Measurements from ENCODE around the gene CREB1. TPM values are rescaled to one million over a fixed set of nuclear protein-coding genes. Genes with fewer than 3 reads are reported as not detected.

Gene CREB1
- total RNA-seq, 1 experiment from 2014 or later = 43.5 TPM

DNA sequence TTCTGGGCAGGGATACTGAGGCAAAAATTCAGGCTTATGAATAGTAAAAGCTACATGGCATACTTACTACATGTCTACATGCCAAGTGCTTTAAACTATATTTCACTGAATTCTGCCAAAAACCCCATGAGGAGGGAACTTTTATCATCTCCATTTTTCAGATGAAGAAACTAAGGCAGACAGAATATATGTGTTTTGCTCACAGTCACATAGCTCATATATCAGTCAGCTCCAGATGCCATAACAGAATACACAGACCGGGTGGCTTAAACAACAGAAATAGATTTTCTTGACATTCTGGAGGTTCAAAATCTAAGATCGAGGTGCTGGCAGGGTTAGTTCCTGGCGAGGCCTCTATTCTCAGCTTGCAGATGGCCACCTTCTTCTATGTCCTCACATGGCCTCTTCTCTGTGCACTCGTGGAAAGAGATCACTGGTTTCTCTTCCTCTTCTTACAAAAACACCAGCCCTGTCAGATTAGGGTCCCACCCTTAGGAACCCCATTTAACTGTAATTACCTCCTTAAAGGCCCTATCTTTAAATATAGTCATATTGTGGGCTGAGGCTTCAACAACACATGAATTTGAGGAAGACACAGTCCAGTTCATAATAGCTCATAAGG, 27.1 kb upstream of the CREB1 start:
- Histone ChIP-seq H3K27ac (ENCODE audit: low read length) (no peak overlapping the region), H3K36me3 (ENCODE audit: low read depth, low read length) (no peaks in the 10 kb centered on the region), H3K4me2 (ENCODE audit: low read length) (no peak overlapping the region), H4K20me1 (ENCODE audit: low read length) (no peaks in the 10 kb centered on the region), H2AFZ (ENCODE audit: low read length) (no peak overlapping the region), H3K4me3 (ENCODE audit: low read length) (no peak overlapping the region), H3K9me2 (replicated peaks; ENCODE audit: low read length) (no peaks in the 10 kb centered on the region), H3K4me1 (ENCODE audit: insufficient read depth, low read length) (peaks cover 34% of the 10 kb centered on the region), H3F3A (ENCODE audit: low read length, unreplicated experiment) (no peaks in the 10 kb centered on the region), H3K27me3 (ENCODE audit: low read length) (no peaks in the 10 kb centered on the region), H3K79me2 (ENCODE audit: low read length) (no peaks in the 10 kb centered on the region), H3K9ac (ENCODE audit: low read length) (no peak overlapping the region), H3K9me3 (ENCODE audit: low read length) (no peaks in the 10 kb centered on the region)
- TF ChIP-seq CTCF (conservative IDR thresholded peaks at IDR 0.05; ENCODE audit: low read depth, low read length) = no peak
- no peak for TF ChIP-seq EZH2 (IDR thresholded peaks at IDR 0.05; ENCODE audit: low read length, unreplicated experiment)
- no peak for TF ChIP-seq EZH2phosphoT487 (IDR thresholded peaks at IDR 0.05; ENCODE audit: borderline replicate concordance, low read length)
- no peak for DNase-seq
- intact Hi-C loops (cut with micrococcal nuclease) = no loop called here
- ChIA-PET POLR2A (ENCODE audit: unreplicated experiment) (no interaction called here), CTCF (no interaction called here)
- no TSS peak for BruUV-seq (replicated peaks)
- no peak for ATAC-seq

DNA sequence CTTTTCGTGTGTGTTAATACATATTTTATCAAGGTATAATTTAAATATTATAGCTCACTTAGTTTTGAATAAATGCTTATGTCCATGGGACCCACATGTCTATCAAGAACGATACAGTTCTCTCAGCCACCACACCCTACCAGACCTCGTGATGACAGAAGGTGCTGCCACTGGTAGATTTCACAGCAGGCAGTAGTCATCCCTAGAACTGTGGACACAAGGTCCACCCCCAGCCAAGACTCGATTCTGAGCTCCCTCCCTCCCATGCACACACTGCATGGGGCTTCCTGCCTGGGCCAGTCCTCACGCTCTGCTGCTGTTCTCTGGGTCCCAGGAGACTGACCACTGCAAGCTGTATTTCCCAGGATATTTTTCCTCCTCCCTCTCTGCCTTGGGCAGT, 26.5 kb upstream of the CREB1 start:
- no TSS peak for BruUV-seq (replicated peaks)
- no peak overlapping the region for H3K27ac ChIP-seq (ENCODE audit: low read length)
- H3K9ac ChIP-seq (ENCODE audit: low read length) = no peak overlapping the region
- DNase-seq (no peak), ATAC-seq (no peak)
- H3K9me2 ChIP-seq (replicated peaks; ENCODE audit: low read length) = no peaks in the 10 kb centered on the region
- intact Hi-C loops (cut with micrococcal nuclease) = no loop called here
- H3K9me3 ChIP-seq (ENCODE audit: low read length) = no peaks in the 10 kb centered on the region
- no peaks in the 10 kb centered on the region for H4K20me1 ChIP-seq (ENCODE audit: low read length)
- ChIA-PET CTCF (no interaction called here), POLR2A (ENCODE audit: unreplicated experiment) (no interaction called here)
- no peaks in the 10 kb centered on the region for H3K79me2 ChIP-seq (ENCODE audit: low read length)
- no peak overlapping the region for H3K4me2 ChIP-seq (ENCODE audit: low read length)
- H3K4me1 ChIP-seq (ENCODE audit: insufficient read depth, low read length) = peaks cover 34% of the 10 kb centered on the region
- no peak overlapping the region for H2AFZ ChIP-seq (ENCODE audit: low read length)
- TF ChIP-seq EZH2 (IDR thresholded peaks at IDR 0.05; ENCODE audit: low read length, unreplicated experiment) (no peak), EZH2phosphoT487 (IDR thresholded peaks at IDR 0.05; ENCODE audit: borderline replicate concordance, low read length) (no peak), CTCF (conservative IDR thresholded peaks at IDR 0.05; ENCODE audit: low read depth, low read length) (no peak)
- no peaks in the 10 kb centered on the region for H3F3A ChIP-seq (ENCODE audit: low read length, unreplicated experiment)
- H3K27me3 ChIP-seq (ENCODE audit: low read length) = no peaks in the 10 kb centered on the region
- H3K36me3 ChIP-seq (ENCODE audit: low read depth, low read length) = no peaks in the 10 kb centered on the region
- no peak overlapping the region for H3K4me3 ChIP-seq (ENCODE audit: low read length)

DNA sequence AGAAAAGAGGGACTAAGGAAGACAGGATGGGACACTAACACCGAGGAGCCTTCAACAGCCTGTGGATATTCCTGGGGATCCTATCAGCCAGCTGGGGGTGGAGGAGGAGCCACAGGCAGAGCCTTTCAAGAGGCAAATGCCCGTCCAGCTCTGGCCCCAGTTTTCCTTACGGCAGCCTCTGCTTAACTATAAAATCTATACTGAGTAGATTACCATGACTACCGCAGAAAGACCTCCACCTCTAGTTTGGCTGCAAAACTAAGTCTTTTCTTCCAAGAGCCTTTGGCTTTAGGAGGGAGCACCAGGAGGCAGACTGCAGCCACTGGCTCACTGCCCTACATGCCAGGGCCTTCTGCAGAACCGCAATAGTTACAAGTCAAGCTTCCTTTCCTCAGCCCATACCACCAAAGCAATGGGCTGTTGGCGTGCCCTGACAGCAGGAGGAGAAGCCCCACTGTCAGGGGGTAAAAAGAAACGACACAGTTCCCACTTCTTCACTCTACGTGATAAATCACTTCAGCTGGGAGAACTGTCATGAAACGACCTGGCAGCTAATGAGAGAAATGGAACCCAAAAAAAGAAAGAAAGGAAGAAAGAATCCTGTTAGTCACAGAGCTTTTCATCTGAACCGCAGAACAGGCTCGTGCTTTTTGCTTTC, 25.1 kb upstream of the CREB1 start:
- H3K4me3 ChIP-seq (ENCODE audit: low read length) = no peak overlapping the region
- H3K4me1 ChIP-seq (ENCODE audit: insufficient read depth, low read length) = peaks cover 34% of the 10 kb centered on the region
- no peaks in the 10 kb centered on the region for H3F3A ChIP-seq (ENCODE audit: low read length, unreplicated experiment)
- H2AFZ ChIP-seq (ENCODE audit: low read length) = peak overlapping the region; percentile 10; the same call in 1 of the 2 replicates
- H3K27ac ChIP-seq (ENCODE audit: low read length) = peak overlapping the region; percentile 90
- H3K9ac ChIP-seq (ENCODE audit: low read length) = peak overlapping the region; percentile 65
- no peak for ATAC-seq
- ChIA-PET CTCF (no interaction called here), POLR2A (ENCODE audit: unreplicated experiment) (interaction anchor here (0.6 to 0.9 kb wide), 3 partner anchors 16 to 207 kb away, joined by 3 to 26 read pairs (median 10); partner anchors contain the start of genes CCNYL1 and CREB1)
- no peaks in the 10 kb centered on the region for H3K9me2 ChIP-seq (replicated peaks; ENCODE audit: low read length)
- H3K36me3 ChIP-seq (ENCODE audit: low read depth, low read length) = no peaks in the 10 kb centered on the region
- no peaks in the 10 kb centered on the region for H4K20me1 ChIP-seq (ENCODE audit: low read length)
- no peaks in the 10 kb centered on the region for H3K9me3 ChIP-seq (ENCODE audit: low read length)
- H3K27me3 ChIP-seq (ENCODE audit: low read length) = no peaks in the 10 kb centered on the region
- intact Hi-C loops (cut with micrococcal nuclease) = no loop called here
- no peaks in the 10 kb centered on the region for H3K79me2 ChIP-seq (ENCODE audit: low read length)
- no peak for DNase-seq
- H3K4me2 ChIP-seq (ENCODE audit: low read length) = peak overlapping the region; percentile 72
- TF ChIP-seq CTCF (conservative IDR thresholded peaks at IDR 0.05; ENCODE audit: low read depth, low read length) (no peak), EZH2 (IDR thresholded peaks at IDR 0.05; ENCODE audit: low read length, unreplicated experiment) (no peak), EZH2phosphoT487 (IDR thresholded peaks at IDR 0.05; ENCODE audit: borderline replicate concordance, low read length) (no peak)
- no TSS peak for BruUV-seq (replicated peaks)

Data from PC-3 (cell line).